Measurements from ENCODE around the gene FPGS.

The FPGS gene

GRCh38 chr9:127860260-127860659 is 57.6 kb downstream of the FPGS start:
- DNase-seq (ENCODE audit: low read depth) = no peak

DNA sequence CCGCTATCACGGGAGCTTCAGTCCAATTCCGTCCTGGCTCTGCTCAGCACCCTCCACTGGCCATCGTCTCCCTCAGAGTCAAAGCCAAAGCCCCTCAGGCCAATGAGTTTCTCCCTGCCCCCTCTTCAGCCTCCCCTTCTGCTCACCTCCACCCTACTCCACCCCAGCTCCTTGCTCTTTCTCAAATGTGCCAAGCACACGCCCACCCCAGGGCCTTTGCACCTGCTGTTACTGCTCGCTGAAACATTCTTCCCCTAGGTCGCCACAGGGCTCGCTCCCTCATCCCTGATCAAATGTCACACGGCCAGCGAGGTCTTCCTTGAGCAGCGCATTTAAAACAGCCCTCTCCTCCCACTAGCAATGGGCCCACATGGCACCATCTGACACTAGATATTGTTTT is 58.1 kb downstream of the FPGS start:
- no peak for DNase-seq (ENCODE audit: low read depth)

DNA sequence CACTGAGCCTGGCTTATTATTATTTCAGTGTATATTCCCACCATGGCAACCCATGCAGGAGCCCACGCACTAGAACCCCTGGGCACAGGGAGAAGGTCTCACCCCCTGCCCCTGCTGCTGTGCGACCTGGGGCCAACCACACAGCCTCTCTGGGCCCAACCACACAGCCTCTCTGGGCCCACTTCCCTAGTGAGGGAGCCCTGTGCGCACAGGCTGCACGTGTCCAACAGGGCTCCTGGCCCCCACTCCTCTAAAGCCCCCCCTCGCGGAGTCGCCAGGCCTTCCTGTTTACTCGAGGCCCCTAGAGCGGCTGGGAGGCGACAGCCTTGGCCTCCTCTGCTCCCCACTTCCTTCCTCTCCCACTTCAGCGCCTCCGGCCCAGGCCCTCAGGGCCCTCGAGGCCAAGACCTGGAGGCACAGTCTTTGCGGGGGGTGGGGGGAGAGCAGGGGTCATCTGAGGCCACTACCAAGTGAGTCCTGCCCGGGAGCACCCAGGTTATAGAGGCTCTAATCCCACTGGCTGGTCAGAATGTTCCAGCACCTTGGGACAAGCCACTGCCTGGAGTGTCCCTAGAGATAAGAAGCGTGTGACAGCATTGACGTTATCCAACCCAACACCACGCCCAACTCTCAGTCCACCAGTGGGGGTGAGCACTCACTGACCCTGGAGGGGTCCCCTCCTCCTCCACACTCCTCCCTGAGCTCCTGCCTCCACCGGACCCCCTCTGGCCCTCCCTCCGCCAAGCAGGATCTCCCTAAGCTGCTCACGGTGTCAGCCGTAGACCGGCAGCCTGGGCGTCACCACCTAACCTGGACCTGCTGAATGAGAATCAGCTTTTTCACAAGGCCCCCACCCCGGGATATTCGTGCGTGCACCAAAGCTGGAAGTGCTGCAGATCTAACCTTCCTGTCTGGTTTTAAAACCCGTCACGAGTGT is 59.7 kb downstream of the FPGS start:
- DNase-seq (ENCODE audit: low read depth) = no peak

GRCh38 chr9:127863191-127863621 is 60.5 kb downstream of the FPGS start:
- no peak for DNase-seq (ENCODE audit: low read depth)

All from amniotic epithelial cell (primary cell).